ENCODE results near the gene EWSR1. TPM values are rescaled to one million over a fixed set of nuclear protein-coding genes. Genes with fewer than 3 reads are reported as not detected.

Gene EWSR1
- total and polyA plus RNA-seq, 8 donors = 125 to 352 (median 335) TPM

- ATAC-seq (no peak), DNase-seq (no peak)
- peak overlapping the region; percentile 77 to 99 for H3K4me3 ChIP-seq
- no peaks in the 10 kb centered on the region for H3K9me3 ChIP-seq
- H3K27me3 ChIP-seq = no peaks in the 10 kb centered on the region
- TF ChIP-seq CTCF (IDR thresholded peaks at IDR 0.05) = no peak
- peak overlapping the region; percentile 98 for H3K27ac ChIP-seq
- peaks cover 23 to 45% of the 10 kb centered on the region in 2 donors for H3K4me1 ChIP-seq
- intact Hi-C loops (cut with DNase I) = no loop called here
- peaks cover 0 to 26% of the 10 kb centered on the region in 2 donors for H3K36me3 ChIP-seq
Observed at GRCh38 chr22:29266564-29267461, 1.3 kb upstream of the EWSR1 start.

GRCh38 chr22:29267462-29267857, 608 bp upstream of the EWSR1 start:
- H3K27me3 ChIP-seq = no peaks in the 10 kb centered on the region
- H3K4me3 ChIP-seq = peak overlapping the region; percentile 77 to 99
- H3K4me1 ChIP-seq = peaks cover 27 to 52% of the 10 kb centered on the region in 2 donors
- ATAC-seq (no peak), DNase-seq (no peak)
- no peaks in the 10 kb centered on the region for H3K9me3 ChIP-seq
- peak overlapping the region; percentile 98 for H3K27ac ChIP-seq
- no peak for TF ChIP-seq CTCF (IDR thresholded peaks at IDR 0.05)
- intact Hi-C loops (cut with DNase I) = no loop called here
- H3K36me3 ChIP-seq = peaks cover 0 to 32% of the 10 kb centered on the region in 2 donors

- Histone ChIP-seq H3K27me3 (no peaks in the 10 kb centered on the region), H3K4me1 (peaks cover 33 to 64% of the 10 kb centered on the region in 2 donors), H3K9me3 (no peaks in the 10 kb centered on the region), H3K36me3 (peaks cover 0 to 41% of the 10 kb centered on the region in 2 donors), H3K4me3 (peak overlapping the region; percentile 77 to 99), H3K27ac (peak overlapping the region; percentile 98)
- peak in 1 of 2 donors; percentile 9 for TF ChIP-seq CTCF (IDR thresholded peaks at IDR 0.05)
- intact Hi-C loops (cut with DNase I) = no loop called here
- DNase-seq = peak; percentile 56 to 89 (median 72)
- peak; percentile 60 for ATAC-seq
Observed at GRCh38 chr22:29268511-29269229, 602 bp downstream of the EWSR1 start.

GRCh38 chr22:29269230-29269604, 1.1 kb downstream of the EWSR1 start:
- ATAC-seq (no peak), DNase-seq (no peak)
- Histone ChIP-seq H3K27ac (peak overlapping the region; percentile 98), H3K4me3 (peak overlapping the region; percentile 77 to 99), H3K9me3 (no peaks in the 10 kb centered on the region), H3K36me3 (peaks cover 0 to 41% of the 10 kb centered on the region in 2 donors), H3K4me1 (peaks cover 33 to 68% of the 10 kb centered on the region in 2 donors), H3K27me3 (no peaks in the 10 kb centered on the region)
- no peak for TF ChIP-seq CTCF (IDR thresholded peaks at IDR 0.05)
- intact Hi-C loops (cut with DNase I) = no loop called here
